ENCODE measurements around the gene AP1AR. TPM values are rescaled to one million over a fixed set of nuclear protein-coding genes. Genes with fewer than 3 reads are reported as not detected.

AP1AR gene
- polyA plus RNA-seq, 2 of the 4 experiments (the other 2 are of a cell fraction) = 16.0 to 34.6 TPM

- TF ChIP-seq, protein P1, sequence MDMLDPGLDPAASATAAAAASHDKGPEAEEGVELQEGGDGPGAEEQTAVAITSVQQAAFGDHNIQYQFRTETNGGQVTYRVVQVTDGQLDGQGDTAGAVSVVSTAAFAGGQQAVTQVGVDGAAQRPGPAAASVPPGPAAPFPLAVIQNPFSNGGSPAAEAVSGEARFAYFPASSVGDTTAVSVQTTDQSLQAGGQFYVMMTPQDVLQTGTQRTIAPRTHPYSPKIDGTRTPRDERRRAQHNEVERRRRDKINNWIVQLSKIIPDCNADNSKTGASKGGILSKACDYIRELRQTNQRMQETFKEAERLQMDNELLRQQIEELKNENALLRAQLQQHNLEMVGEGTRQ (IDR thresholded peaks at IDR 0.05) = no peak
- TF ChIP-seq FOSB (CRISPR knock-in tag; IDR thresholded peaks at IDR 0.05) (no peak), NPAS2 (CRISPR knock-in tag; IDR thresholded peaks at IDR 0.05; ENCODE audit: borderline replicate concordance) (no peak)
- TF ChIP-seq, protein P2, sequence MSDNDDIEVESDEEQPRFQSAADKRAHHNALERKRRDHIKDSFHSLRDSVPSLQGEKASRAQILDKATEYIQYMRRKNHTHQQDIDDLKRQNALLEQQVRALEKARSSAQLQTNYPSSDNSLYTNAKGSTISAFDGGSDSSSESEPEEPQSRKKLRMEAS (IDR thresholded peaks at IDR 0.05) = no peak
Observed at GRCh38 chr4:112251019-112251643, 19.5 kb downstream of the AP1AR start (continued).

DNA sequence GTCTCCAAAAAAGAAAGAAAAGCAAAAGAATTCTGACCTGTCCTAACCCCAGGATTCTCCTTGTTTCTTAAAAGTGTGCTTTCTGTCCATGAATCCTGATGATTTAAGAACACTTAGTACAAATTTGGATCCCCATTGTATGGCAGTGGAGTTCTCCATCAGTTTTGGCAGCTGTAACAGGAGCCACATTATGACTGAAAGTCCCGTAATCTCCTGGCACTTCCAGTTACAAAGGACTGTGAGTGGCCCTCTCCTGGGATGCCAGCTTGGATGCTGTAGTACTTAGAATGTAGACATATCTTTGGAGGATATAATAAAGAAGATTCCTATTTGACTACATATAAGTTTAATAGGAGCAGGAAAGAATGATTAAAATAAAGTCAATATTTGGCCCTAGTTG, 20.6 kb downstream of the AP1AR start:
- no peak for FAIRE-seq
- H3K4me2 ChIP-seq = no peak overlapping the region
- no peaks in the 10 kb centered on the region for H3K9me3 ChIP-seq
- ChIA-PET POLR2A (no interaction called here), CTCF (no interaction called here)
- H3K4me3 ChIP-seq = no peak overlapping the region
- TF ChIP-seq, protein P3, sequence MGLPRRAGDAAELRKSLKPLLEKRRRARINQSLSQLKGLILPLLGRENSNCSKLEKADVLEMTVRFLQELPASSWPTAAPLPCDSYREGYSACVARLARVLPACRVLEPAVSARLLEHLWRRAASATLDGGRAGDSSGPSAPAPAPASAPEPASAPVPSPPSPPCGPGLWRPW (IDR thresholded peaks at IDR 0.05) = no peak
- no peak for TF ChIP-seq REST (IDR thresholded peaks at IDR 0.05)
- no peak for TF ChIP-seq CBX2 (IDR thresholded peaks at IDR 0.05; ENCODE audit: borderline replicate concordance, low read depth)
- no peak for TF ChIP-seq JUNB (IDR thresholded peaks at IDR 0.05)
- TF ChIP-seq RARB (CRISPR knock-in tag; IDR thresholded peaks at IDR 0.05) = no peak
- no peak for TF ChIP-seq FOSL2 (IDR thresholded peaks at IDR 0.05)
- TF ChIP-seq FOSL2 (CRISPR knock-in tag; IDR thresholded peaks at IDR 0.05) = no peak
- TF ChIP-seq EHMT2 (IDR thresholded peaks at IDR 0.05; ENCODE audit: low read depth) = no peak
- TF ChIP-seq, protein P2 (IDR thresholded peaks at IDR 0.05) = no peak
- TF ChIP-seq ESRRA (IDR thresholded peaks at IDR 0.05; ENCODE audit: borderline replicate concordance, low read length) = no peak
- no peak for TF ChIP-seq BHLHE40 (IDR thresholded peaks at IDR 0.05; ENCODE audit: low read depth, low read length)
- no peak for TF ChIP-seq EP300 (IDR thresholded peaks at IDR 0.05)
- TF ChIP-seq, protein P4, sequence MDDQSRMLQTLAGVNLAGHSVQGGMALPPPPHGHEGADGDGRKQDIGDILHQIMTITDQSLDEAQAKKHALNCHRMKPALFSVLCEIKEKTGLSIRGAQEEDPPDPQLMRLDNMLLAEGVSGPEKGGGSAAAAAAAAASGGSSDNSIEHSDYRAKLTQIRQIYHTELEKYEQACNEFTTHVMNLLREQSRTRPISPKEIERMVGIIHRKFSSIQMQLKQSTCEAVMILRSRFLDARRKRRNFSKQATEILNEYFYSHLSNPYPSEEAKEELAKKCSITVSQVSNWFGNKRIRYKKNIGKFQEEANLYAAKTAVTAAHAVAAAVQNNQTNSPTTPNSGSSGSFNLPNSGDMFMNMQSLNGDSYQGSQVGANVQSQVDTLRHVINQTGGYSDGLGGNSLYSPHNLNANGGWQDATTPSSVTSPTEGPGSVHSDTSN (IDR thresholded peaks at IDR 0.05) = no peak
- no peak for TF ChIP-seq GATA3 (IDR thresholded peaks at IDR 0.05; ENCODE audit: borderline replicate concordance)
- TF ChIP-seq JUN (IDR thresholded peaks at IDR 0.05) = no peak
- no peak for TF ChIP-seq ZNF302 (CRISPR knock-in tag; IDR thresholded peaks at IDR 0.05)
- no peak for TF ChIP-seq ZC3H11A (IDR thresholded peaks at IDR 0.05)
- no peak for TF ChIP-seq KDM5A (IDR thresholded peaks at IDR 0.05)
- no peak for TF ChIP-seq NR3C1 (IDR thresholded peaks at IDR 0.05)
- TF ChIP-seq HOXB5 (CRISPR knock-in tag; IDR thresholded peaks at IDR 0.05) = no peak
- no peak for DNase-seq (ENCODE audit: low read depth in 1 of 2, low spot score in 1 of 2)
- no peak for ATAC-seq
- 100% methylated on average over 1 of the region's 1 CpG for WGBS (ENCODE audit: missing lambda C conversion rate)
- no peak overlapping the region for H3K27ac ChIP-seq
- no peaks in the 10 kb centered on the region for H3K4me1 ChIP-seq
